Vagina (tissue), 2 donors: ENCODE measurements around the gene BAX.

Experiments
- CTCF ChIP-seq, 3 experiments: fragments of 450-650 bp in 2 of 3; fragments of 200-600 bp in 1 of 3; sonication (generic) in 1 of 3; IDR thresholded peaks; one replicate each; pipeline ENCODE4 v1.5.1; 2017 to 2019; ENCODE audit warnings: antibody characterized with exemption in 3 of 3, mild to moderate bottlenecking in 2 of 3, moderate library complexity in 2 of 3
- POLR2A ChIP-seq, 2 donors: fragments of 450-650 bp; IDR thresholded peaks; one replicate each; pipeline ENCODE4 v1.6.1; 2017; ENCODE audit warnings: antibody characterized with exemption in 2 of 2, mild to moderate bottlenecking in 2 of 2, moderate library complexity in 2 of 2
- POLR2AphosphoS5 ChIP-seq, 2 donors: sonication (generic); formaldehyde crosslinking; IDR thresholded peaks; one replicate each; pipeline ENCODE4 v1.9.0; 2017; ENCODE audit warnings: antibody characterized with exemption in 2 of 2, mild to moderate bottlenecking in 2 of 2, low read depth in 1 of 2; ENCODE audit not compliant: insufficient read depth in 1 of 2

GRCh38 chr19:48955308-48955958 lies 758 bp downstream of the BAX start:
- TF ChIP-seq CTCF (IDR thresholded peaks at IDR 0.05) = no peak
- no peak for TF ChIP-seq POLR2A (IDR thresholded peaks at IDR 0.05)
- no peak for TF ChIP-seq POLR2AphosphoS5 (IDR thresholded peaks at IDR 0.05; ENCODE audit: insufficient read depth in 1 of 2, low read depth in 1 of 2)
